SK-N-SH treated with all-trans-retinoic acid at 6 μM for 48 hours (cell line): ENCODE data around the gene POU2F3.

Source experiments
- ARNTL ChIP-seq: fragments of 450-650 bp; formaldehyde crosslinking; IDR thresholded peaks from 2 replicates; pipeline ENCODE4 v1.5.0; 2020; ENCODE audit warnings: low read depth, mild to moderate bottlenecking, moderate library complexity, borderline replicate concordance
- BACH2 ChIP-seq: fragments of 250-450 bp; sonication (Bioruptor Pico); IDR thresholded peaks from 2 replicates; pipeline ENCODE4 v1.9.0; 2021; ENCODE audit warnings: mild to moderate bottlenecking, borderline replicate concordance
- CSDC2 ChIP-seq: fragments of 250-450 bp; sonication (Bioruptor Pico); IDR thresholded peaks from 2 replicates; pipeline ENCODE4 v1.5.0; 2020; ENCODE audit warnings: mild to moderate bottlenecking, moderate library complexity
- ESRRG ChIP-seq: fragments of 250-450 bp; sonication (Bioruptor Pico); IDR thresholded peaks from 2 replicates; pipeline ENCODE4 v1.6.1; 2021; ENCODE audit warnings: mild to moderate bottlenecking
- ISL1 ChIP-seq: fragments of 250-450 bp; sonication (Bioruptor Pico); IDR thresholded peaks from 2 replicates; pipeline ENCODE4 v2.1.2; 2022; ENCODE audit warnings: mild to moderate bottlenecking, moderate library complexity
- OSR1 ChIP-seq: fragments of 250-450 bp; sonication (Bioruptor Pico); IDR thresholded peaks from 2 replicates; pipeline ENCODE4 v1.8.0; 2022; ENCODE audit warnings: moderate library complexity, mild to moderate bottlenecking, inconsistent platforms
- SNAI2 ChIP-seq: fragments of 250-450 bp; sonication (Bioruptor Pico); IDR thresholded peaks from 2 replicates; pipeline ENCODE4 v1.5.0; 2020; ENCODE audit warnings: mild to moderate bottlenecking, moderate library complexity
- TCF4 ChIP-seq: fragments of 250-450 bp; sonication (Bioruptor Pico); IDR thresholded peaks from 2 replicates; pipeline ENCODE4 v1.8.0; 2021; ENCODE audit warnings: mild to moderate bottlenecking, moderate library complexity, borderline replicate concordance
- ZC3H10 ChIP-seq: fragments of 250-450 bp; sonication (Bioruptor Pico); IDR thresholded peaks from 2 replicates; pipeline ENCODE4 v1.5.1; 2021; ENCODE audit warnings: mild to moderate bottlenecking, moderate library complexity
- ZFP3 ChIP-seq: fragments of 250-450 bp; sonication (Bioruptor Pico); IDR thresholded peaks from 2 replicates; pipeline ENCODE4 v1.5.0; 2020; ENCODE audit warnings: mild to moderate bottlenecking, moderate library complexity
- ZFP30 ChIP-seq: fragments of 450-650 bp; formaldehyde crosslinking; IDR thresholded peaks from 2 replicates; pipeline ENCODE4 v1.5.0; 2022; ENCODE audit warnings: mild to moderate bottlenecking, moderate library complexity
- TF ChIP-seq, protein P1 (sequence below): fragments of 250-450 bp; sonication (Bioruptor Pico); IDR thresholded peaks from 2 replicates; pipeline ENCODE4 v1.8.0; 2021; ENCODE audit warnings: low read depth, mild to moderate bottlenecking, moderate library complexity, borderline replicate concordance
- TF ChIP-seq, protein P2 (sequence below): fragments of 250-450 bp; sonication (Bioruptor Pico); IDR thresholded peaks from 2 replicates; pipeline ENCODE4 v1.5.1; 2021; ENCODE audit warnings: mild to moderate bottlenecking, moderate library complexity
- TF ChIP-seq, protein P3 (sequence below): fragments of 250-450 bp; sonication (Bioruptor Pico); IDR thresholded peaks from 2 replicates; pipeline ENCODE4 v1.8.0; 2020; ENCODE audit warnings: mild to moderate bottlenecking, moderate library complexity, borderline replicate concordance

DNA sequence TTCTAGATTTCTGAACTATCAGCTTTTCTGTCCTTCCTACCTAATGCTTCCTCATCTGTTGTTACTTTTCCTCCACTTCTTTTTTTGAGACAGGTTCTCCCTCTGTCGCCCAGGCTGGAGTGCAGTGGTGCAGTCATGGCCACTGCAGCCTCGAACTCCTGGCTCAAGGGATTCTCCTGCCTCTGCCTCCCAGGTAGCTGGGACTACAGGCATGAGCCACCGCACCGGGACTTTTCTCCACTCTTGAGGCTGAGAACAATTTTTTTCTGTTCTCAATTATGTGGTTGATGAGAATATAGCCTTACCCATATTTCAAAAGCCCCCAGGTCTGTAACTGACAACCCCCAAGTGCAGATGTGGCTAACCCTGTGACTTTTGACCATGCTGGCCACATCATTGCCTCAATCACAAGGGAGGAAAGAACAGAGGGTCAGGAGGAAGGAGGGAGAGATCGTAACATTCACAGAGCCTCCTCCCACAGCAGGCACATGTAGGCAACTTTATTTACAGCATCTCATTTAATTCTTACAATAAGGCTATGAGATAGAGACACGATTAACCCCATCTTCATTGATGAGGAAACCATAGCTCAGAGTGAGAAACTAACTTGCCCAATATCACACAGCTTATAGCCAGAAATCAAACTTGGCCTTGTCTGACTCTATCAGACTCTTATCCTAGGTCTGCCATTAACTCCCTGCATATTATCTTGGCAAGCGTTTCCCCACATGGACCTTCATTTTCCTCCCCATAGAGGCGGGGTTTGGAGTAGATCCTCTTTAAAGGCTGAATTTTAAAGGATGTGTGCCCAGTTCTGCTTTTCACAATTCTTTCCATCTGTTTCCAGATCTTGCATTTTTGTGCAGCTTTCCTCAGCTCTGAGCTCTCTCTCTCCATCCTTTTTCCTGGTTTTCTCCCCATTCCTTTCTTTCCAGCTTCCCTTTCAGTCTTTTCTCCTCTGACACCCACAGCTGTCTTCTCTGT, 9.6 kb downstream of the POU2F3 start:
- TF ChIP-seq CSDC2, result no peak
- TF ChIP-seq ZC3H10, result no peak
- no peak for TF ChIP-seq TCF4
- no peak for TF ChIP-seq BACH2 (CRISPR knock-in tag)
- no peak for TF ChIP-seq ZFP30 (CRISPR knock-in tag)
- TF ChIP-seq, protein P1, sequence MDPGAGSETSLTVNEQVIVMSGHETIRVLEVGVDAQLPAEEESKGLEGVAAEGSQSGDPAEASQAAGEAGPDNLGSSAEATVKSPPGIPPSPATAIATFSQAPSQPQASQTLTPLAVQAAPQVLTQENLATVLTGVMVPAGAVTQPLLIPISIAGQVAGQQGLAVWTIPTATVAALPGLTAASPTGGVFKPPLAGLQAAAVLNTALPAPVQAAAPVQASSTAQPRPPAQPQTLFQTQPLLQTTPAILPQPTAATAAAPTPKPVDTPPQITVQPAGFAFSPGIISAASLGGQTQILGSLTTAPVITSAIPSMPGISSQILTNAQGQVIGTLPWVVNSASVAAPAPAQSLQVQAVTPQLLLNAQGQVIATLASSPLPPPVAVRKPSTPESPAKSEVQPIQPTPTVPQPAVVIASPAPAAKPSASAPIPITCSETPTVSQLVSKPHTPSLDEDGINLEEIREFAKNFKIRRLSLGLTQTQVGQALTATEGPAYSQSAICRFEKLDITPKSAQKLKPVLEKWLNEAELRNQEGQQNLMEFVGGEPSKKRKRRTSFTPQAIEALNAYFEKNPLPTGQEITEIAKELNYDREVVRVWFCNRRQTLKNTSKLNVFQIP (CRISPR knock-in tag), result no peak
- TF ChIP-seq ISL1 (CRISPR knock-in tag), result no peak
- no peak for TF ChIP-seq ARNTL (CRISPR knock-in tag)
- no peak for TF ChIP-seq OSR1 (CRISPR knock-in tag)
- TF ChIP-seq ESRRG (CRISPR knock-in tag), result no peak
- no peak for TF ChIP-seq ZFP3 (CRISPR knock-in tag)
- TF ChIP-seq, protein P2, sequence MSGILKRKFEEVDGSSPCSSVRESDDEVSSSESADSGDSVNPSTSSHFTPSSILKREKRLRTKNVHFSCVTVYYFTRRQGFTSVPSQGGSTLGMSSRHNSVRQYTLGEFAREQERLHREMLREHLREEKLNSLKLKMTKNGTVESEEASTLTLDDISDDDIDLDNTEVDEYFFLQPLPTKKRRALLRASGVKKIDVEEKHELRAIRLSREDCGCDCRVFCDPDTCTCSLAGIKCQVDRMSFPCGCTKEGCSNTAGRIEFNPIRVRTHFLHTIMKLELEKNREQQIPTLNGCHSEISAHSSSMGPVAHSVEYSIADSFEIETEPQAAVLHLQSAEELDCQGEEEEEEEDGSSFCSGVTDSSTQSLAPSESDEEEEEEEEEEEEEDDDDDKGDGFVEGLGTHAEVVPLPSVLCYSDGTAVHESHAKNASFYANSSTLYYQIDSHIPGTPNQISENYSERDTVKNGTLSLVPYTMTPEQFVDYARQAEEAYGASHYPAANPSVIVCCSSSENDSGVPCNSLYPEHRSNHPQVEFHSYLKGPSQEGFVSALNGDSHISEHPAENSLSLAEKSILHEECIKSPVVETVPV (CRISPR knock-in tag), result no peak
- TF ChIP-seq, protein P3, sequence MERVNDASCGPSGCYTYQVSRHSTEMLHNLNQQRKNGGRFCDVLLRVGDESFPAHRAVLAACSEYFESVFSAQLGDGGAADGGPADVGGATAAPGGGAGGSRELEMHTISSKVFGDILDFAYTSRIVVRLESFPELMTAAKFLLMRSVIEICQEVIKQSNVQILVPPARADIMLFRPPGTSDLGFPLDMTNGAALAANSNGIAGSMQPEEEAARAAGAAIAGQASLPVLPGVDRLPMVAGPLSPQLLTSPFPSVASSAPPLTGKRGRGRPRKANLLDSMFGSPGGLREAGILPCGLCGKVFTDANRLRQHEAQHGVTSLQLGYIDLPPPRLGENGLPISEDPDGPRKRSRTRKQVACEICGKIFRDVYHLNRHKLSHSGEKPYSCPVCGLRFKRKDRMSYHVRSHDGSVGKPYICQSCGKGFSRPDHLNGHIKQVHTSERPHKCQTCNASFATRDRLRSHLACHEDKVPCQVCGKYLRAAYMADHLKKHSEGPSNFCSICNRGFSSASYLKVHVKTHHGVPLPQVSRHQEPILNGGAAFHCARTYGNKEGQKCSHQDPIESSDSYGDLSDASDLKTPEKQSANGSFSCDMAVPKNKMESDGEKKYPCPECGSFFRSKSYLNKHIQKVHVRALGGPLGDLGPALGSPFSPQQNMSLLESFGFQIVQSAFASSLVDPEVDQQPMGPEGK (CRISPR knock-in tag), result no peak
- no peak for TF ChIP-seq SNAI2 (CRISPR knock-in tag)
